ENCODE measurements around the gene GLI3. TPM values are rescaled to one million over a fixed set of nuclear protein-coding genes. Genes with fewer than 3 reads are reported as not detected.

Gene GLI3
- total RNA-seq, 1 experiment from 2014 or later: 23.1 TPM

DNA sequence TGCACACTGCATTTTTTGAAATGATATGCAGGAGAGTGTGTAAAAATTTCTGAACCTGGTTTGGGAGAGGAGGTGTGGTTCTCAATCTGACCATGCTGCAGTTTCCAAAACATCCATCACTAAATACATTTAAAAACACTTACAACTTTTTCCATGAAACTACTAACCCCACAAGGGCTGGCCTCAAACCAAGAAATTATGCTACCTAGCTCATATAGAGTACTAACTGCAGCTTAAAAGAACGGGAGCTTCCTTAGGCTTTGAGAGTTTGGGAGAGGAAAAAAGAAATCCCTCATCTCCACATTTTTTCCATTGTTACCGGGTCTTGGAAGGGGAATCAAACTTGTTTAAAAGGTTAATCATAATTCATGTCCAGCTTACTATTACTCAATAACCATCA lies 214.2 kb downstream of the GLI3 start:
- TF ChIP-seq, protein P1, sequence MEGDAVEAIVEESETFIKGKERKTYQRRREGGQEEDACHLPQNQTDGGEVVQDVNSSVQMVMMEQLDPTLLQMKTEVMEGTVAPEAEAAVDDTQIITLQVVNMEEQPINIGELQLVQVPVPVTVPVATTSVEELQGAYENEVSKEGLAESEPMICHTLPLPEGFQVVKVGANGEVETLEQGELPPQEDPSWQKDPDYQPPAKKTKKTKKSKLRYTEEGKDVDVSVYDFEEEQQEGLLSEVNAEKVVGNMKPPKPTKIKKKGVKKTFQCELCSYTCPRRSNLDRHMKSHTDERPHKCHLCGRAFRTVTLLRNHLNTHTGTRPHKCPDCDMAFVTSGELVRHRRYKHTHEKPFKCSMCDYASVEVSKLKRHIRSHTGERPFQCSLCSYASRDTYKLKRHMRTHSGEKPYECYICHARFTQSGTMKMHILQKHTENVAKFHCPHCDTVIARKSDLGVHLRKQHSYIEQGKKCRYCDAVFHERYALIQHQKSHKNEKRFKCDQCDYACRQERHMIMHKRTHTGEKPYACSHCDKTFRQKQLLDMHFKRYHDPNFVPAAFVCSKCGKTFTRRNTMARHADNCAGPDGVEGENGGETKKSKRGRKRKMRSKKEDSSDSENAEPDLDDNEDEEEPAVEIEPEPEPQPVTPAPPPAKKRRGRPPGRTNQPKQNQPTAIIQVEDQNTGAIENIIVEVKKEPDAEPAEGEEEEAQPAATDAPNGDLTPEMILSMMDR (IDR thresholded peaks at IDR 0.05; ENCODE audit: unreplicated experiment): no peak
- no TSS peak for BruUV-seq (replicated peaks)
- ChIA-PET CTCF (interaction anchor here (0.6 to 1.2 kb wide), 4 partner anchors 9 to 102 kb away, joined by 3 to 4 read pairs (median 3); no protein-coding TSS in a partner anchor), POLR2A (no interaction called here)
- H3K27ac Mint-ChIP-seq (ENCODE audit: low read depth, unreplicated experiment): no peak overlapping the region
- H3K4me1 Mint-ChIP-seq (ENCODE audit: insufficient read depth, unreplicated experiment): no peaks in the 10 kb centered on the region
- H3K9me3 Mint-ChIP-seq (ENCODE audit: unreplicated experiment): no peaks in the 10 kb centered on the region
- intact Hi-C loops (cut with micrococcal nuclease): no loop called here
- H3K4me3 Mint-ChIP-seq (ENCODE audit: unreplicated experiment): no peak overlapping the region
- no peaks in the 10 kb centered on the region for H3K27me3 Mint-ChIP-seq (ENCODE audit: insufficient read depth, unreplicated experiment)
- no peak for DNase-seq (ENCODE audit: unreplicated experiment)
- H3K36me3 Mint-ChIP-seq (ENCODE audit: insufficient read depth, unreplicated experiment): peaks cover 58% of the 10 kb centered on the region

DNA sequence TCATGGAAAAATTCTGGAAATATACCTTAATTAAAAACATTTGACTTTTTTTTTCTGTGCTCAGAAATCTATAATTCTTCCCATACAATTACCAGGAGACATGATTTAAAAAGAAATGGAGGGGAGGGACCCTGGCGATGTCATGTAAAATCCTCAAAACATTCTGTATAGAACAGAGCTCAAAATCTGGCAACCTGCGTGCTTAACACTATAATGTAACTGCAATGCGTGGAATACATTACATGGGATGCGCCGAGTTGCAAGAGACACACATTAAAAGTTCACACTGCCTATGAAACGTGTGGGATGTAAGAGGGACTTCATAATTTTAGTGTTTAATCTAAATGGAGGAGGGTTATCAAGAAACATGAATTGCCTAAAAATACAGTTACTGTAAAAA lies 215.0 kb downstream of the GLI3 start:
- no peaks in the 10 kb centered on the region for H3K27me3 Mint-ChIP-seq (ENCODE audit: insufficient read depth, unreplicated experiment)
- BruUV-seq (replicated peaks): no TSS peak
- no peak overlapping the region for H3K4me3 Mint-ChIP-seq (ENCODE audit: unreplicated experiment)
- intact Hi-C loops (cut with micrococcal nuclease): no loop called here
- TF ChIP-seq, protein P1 (IDR thresholded peaks at IDR 0.05; ENCODE audit: unreplicated experiment): no peak
- CTCF ChIA-PET: interaction anchor here (1.1 kb wide), 1 partner anchor 49 kb away, joined by 3 read pairs; no protein-coding TSS in a partner anchor
- DNase-seq (ENCODE audit: unreplicated experiment): no peak
- H3K36me3 Mint-ChIP-seq (ENCODE audit: insufficient read depth, unreplicated experiment): peaks cover 66% of the 10 kb centered on the region
- H3K9me3 Mint-ChIP-seq (ENCODE audit: unreplicated experiment): no peaks in the 10 kb centered on the region
- no peaks in the 10 kb centered on the region for H3K4me1 Mint-ChIP-seq (ENCODE audit: insufficient read depth, unreplicated experiment)
- H3K27ac Mint-ChIP-seq (ENCODE audit: low read depth, unreplicated experiment): no peak overlapping the region
- POLR2A ChIA-PET: no interaction called here

DNA sequence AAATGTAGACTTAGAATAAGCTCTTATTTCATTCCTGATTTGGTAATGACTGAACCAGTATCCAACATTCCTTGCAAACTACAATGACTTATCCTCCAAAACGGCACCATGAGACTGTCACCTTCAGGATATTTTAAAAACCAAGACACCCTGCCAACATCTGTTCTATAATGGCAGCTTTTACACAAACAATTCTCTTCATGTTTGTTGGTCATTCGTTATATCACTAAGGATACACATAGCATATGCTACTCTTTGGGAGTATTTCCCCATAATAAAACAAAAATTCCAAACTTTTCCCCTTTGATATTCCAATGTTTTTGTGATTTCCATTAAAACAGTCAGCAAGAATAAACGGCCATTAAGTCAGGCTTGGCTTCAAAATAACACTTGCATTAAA lies 215.4 kb downstream of the GLI3 start:
- BruUV-seq (replicated peaks): no TSS peak
- Mint-ChIP-seq H3K9me3 (ENCODE audit: unreplicated experiment) (no peaks in the 10 kb centered on the region), H3K36me3 (ENCODE audit: insufficient read depth, unreplicated experiment) (peaks cover 70% of the 10 kb centered on the region), H3K4me1 (ENCODE audit: insufficient read depth, unreplicated experiment) (no peaks in the 10 kb centered on the region), H3K27ac (ENCODE audit: low read depth, unreplicated experiment) (no peak overlapping the region), H3K4me3 (ENCODE audit: unreplicated experiment) (no peak overlapping the region), H3K27me3 (ENCODE audit: insufficient read depth, unreplicated experiment) (no peaks in the 10 kb centered on the region)
- no peak for DNase-seq (ENCODE audit: unreplicated experiment)
- intact Hi-C loops (cut with micrococcal nuclease): no loop called here
- ChIA-PET CTCF (interaction anchor here (1.1 kb wide), 1 partner anchor 50 kb away, joined by 3 read pairs; no protein-coding TSS in a partner anchor), POLR2A (no interaction called here)
- TF ChIP-seq, protein P1 (IDR thresholded peaks at IDR 0.05; ENCODE audit: unreplicated experiment): no peak

DNA sequence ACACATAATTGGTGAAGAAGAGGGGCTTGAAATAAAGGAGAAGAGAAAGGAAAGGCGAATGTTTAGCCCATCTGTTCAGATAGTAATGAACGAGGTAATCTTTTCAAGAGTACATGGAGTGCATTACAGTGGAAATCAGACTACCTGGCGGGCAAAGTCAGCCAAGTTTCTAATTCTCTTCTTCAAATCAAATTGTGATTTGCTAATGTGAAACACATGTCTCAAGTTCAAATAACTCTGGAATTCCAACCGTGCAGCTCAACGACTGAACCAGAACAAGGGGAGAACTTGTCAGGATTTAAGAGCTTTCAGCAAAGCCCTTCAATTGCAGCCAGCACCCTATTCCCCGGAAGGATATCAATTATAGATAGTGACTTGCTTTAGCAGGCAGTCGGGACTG lies 216.9 kb downstream of the GLI3 start:
- TF ChIP-seq, protein P1 (IDR thresholded peaks at IDR 0.05; ENCODE audit: unreplicated experiment): no peak
- no peak overlapping the region for H3K4me3 Mint-ChIP-seq (ENCODE audit: unreplicated experiment)
- ChIA-PET CTCF (interaction anchor here (1.4 kb wide), 1 partner anchor 77 kb away, joined by 3 read pairs; no protein-coding TSS in a partner anchor), POLR2A (no interaction called here)
- BruUV-seq (replicated peaks): no TSS peak
- H3K4me1 Mint-ChIP-seq (ENCODE audit: insufficient read depth, unreplicated experiment): no peaks in the 10 kb centered on the region
- H3K36me3 Mint-ChIP-seq (ENCODE audit: insufficient read depth, unreplicated experiment): peaks cover 76% of the 10 kb centered on the region
- DNase-seq (ENCODE audit: unreplicated experiment): no peak
- no peaks in the 10 kb centered on the region for H3K9me3 Mint-ChIP-seq (ENCODE audit: unreplicated experiment)
- no peaks in the 10 kb centered on the region for H3K27me3 Mint-ChIP-seq (ENCODE audit: insufficient read depth, unreplicated experiment)
- H3K27ac Mint-ChIP-seq (ENCODE audit: low read depth, unreplicated experiment): no peak overlapping the region
- intact Hi-C loops (cut with micrococcal nuclease): no loop called here

Data from MCF 10A (cell line).